GM21528 (cell line): ENCODE data around the gene NOL4L.

Experiments used
- ATAC-seq: cut with Tn5 transposase; IDR thresholded peaks from one replicate; pipeline ENCODE4 v1.9.1; 2021; ENCODE audit warnings: mild to moderate bottlenecking, moderate library complexity; ENCODE audit not compliant: unreplicated experiment, low FRiP score

The NOL4L gene

DNA sequence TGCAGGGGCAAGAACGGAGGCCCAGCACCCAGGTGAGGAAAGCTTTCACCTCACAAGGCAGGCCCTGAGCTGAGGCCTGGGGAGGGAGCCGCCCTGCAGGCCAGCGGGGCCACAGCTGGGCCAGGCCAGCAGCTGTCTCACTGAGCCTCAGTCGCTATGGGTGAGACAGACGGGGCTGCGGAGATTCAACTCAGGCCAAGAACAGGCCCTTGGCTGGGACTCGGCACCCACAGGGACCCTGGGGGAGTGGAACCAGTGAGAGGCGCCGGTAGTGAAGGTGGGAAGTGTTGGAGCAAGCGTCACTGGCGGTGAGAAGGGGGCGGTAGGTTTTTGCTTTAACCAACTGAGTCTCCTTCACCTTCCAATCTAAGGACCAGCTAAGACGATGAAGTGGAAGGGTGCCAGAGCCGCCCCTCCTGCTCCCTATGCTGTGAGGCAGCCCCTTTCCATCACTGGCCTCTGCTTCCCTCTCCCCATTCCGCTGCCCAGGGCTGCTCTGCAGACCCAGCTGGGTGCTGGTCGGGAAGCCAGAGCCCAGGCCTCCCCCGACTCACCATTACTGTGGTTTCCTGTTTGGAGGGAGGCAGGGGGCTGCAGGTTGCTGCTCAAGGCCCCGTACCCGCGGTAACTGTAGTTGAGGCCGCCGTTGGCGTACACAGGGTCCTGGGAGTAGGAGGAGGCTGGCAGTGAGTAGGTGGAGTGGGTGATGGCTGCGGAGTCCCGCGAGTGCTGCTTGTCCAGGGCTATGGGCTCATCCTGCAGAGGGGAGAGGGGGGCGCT lies 133.3 kb downstream of the NOL4L start:
- ATAC-seq = no peak

DNA sequence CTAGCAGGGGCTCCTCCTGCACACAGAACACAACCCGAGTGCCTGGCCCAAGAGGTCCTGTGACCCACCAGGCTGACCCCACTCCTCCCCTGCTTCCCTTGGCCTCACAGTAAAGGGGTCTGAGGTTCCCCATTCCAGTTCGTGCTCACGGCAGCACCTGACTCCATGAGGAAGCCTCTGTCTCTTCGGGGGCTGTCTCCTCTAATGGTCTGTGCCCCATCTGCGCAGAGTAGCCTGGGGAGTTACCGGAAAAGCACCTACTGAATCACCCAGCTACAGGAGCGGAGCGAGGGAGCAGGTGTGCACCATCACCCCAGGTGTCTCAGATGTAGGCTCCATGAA lies 133.8 kb downstream of the NOL4L start:
- ATAC-seq = no peak

DNA sequence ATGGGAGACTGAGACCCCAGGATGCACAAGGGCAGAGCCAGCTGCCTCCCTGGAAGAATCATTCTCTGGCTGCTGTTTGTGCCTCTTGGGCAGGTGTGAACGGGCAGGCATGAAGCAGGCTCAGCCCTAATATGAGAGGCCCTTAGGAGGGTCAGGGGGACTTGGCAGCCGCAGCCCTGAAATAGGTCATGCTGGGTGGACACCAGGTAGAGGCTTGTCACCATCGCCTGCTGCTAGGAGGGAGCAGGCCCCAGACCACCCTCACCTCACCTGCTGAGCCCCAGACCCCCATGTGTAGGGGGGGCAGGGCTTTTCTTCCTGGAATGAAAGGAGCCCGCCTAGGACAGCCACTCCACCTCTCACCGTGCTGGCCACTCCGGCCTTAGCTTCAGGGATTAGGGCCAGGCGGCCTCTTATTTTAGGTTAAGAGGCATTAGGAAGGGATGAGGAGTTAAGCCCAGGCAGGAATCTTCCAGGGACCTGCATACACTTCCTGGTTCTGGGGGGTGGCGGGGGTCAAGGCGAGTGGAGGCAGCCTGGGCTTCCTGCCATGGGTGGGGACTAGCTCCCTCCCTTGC lies 134.6 kb downstream of the NOL4L start:
- ATAC-seq = no peak

DNA sequence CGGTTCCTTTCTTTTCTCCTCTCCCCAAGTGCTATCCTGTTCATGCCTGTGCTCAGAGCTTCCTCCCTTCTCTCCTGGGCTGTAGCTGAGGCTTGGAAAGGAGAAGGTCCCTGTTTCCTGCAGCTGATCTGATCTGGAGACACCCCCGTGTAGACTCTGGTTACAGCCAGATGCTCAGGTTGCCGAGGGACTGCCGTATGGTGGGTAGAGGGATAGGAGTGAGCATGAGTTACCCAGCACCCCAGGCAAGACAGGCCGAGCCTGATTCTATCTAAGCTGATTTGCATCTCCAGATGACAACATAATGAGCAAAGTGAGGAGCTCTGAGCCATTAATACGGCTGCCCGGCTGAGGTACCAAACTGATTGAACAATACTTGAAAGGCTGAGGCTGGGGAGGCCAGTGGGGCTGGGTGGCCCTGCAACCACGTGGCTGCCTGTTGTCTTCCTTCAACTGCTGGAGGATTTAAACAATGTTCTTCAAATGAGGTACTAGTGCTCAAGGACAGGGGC lies 135.2 kb downstream of the NOL4L start:
- ATAC-seq = no peak

DNA sequence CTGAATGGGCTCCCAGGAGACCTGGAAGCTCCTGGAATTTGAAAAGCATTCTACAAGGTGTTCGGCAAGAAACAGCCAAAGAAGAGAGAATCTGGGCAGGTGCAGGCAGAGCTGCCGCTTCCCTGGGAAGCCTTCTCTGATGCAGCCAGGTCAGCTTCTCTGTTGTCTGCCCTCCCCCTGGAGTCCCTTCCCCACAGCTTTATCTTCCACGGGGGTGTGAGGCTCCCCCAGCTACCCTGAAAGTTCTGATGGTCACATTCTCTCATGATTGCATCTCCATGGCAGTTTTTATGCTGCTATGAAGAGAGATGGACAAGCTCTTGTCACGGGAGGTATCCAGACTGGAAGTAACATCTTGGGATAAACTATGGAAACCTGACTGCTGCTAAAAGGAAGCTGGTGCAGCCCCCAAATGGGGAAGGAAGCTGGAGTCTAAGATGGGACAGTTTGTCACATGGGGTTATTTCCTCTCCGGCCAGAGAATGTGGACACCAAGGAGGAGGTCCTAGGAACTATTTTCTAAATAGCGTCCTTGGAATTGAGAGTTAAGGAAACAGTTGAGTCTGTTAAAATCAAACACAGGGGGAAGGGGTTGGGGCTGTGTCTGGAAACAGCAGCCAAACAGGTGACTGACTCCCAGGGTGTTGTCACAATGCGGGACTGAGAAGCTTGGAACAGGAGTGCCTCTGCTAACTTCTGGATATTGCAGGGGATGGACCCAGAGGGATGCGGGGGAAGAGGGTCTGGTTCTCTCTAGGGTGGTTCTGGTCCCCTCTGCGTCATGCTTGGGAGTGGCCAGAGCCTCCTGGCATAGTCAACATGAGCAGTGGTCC lies 135.9 kb downstream of the NOL4L start:
- ATAC-seq = no peak

DNA sequence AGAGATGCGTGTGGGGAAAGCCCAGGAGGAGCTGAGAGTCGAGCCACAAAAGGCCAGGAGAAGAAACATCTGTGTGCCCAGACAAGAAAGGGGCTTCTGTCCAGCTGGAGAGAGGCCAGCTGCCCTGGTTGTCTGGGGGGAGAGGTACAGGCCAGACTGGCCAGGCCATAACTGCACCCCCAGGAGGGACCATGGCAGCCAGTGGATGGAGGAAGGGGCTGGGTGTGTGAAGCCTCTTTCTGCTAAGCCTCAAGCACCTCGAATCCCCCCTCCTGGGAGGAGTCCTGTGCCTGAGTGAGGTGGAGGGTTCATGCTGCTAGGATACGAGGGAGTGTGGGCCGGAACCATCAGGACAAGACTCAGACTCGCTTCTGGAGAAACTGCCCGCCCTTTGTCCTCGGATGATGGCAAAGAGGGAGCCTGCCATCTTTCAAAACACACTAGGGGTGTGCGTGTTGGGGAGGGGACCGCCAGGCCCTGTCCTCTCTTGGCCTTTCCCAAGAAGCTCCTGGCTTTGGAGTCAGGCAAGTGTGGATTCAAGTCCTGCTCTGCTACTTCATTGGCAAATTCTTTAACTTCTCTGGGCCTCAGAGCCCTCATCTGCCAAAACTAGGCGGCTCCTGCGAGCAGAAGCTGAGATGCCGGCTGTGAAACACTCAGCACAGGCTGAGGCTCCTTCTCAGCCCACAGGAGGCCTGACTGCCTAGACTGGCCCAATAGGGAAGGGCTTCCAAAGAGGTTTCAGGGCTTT lies 136.7 kb downstream of the NOL4L start:
- ATAC-seq = no peak

DNA sequence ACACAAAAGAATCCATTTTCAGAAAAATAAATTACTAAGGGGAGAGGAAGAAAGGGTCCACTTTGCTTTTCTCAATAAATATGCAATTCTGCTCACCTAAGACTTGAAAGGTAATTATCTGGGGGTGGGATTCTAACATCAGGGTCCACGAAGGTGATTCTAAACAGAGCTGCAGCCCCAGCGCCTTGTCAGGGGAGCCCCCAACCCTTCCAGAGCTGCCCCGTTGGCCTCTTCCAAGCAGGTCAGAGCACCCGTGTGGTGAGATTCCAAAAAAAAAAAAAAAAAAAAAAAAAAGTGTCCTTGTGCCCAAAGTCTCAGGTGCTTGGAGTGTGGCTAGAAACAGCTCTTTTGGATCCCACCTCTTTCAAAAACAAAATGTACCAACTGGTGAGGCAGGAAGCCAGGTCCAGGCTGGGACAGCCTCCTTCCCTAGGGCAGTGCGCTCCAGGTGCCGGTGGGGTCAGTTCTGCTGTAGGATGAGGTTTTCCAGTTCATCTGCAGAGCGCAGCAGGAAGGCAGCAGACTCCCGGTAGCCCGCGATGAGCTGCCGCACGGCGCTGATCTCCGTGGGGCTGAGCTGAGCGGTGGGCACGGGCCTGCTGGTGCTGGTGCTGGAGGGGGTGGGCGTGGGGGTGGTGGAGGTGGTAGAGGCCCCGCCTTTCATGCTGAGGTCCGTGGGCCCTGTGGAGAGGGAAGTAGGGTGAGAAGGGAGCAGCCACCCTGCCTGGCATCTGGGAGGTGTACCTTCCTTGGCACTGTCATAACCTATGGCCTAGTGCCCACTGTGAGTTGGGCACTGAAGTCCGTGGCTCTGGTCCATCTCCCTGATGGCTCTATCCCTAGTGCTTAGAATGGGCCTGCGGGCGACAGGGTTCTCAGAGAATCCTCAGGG lies 137.8 kb downstream of the NOL4L start:
- ATAC-seq = no peak

DNA sequence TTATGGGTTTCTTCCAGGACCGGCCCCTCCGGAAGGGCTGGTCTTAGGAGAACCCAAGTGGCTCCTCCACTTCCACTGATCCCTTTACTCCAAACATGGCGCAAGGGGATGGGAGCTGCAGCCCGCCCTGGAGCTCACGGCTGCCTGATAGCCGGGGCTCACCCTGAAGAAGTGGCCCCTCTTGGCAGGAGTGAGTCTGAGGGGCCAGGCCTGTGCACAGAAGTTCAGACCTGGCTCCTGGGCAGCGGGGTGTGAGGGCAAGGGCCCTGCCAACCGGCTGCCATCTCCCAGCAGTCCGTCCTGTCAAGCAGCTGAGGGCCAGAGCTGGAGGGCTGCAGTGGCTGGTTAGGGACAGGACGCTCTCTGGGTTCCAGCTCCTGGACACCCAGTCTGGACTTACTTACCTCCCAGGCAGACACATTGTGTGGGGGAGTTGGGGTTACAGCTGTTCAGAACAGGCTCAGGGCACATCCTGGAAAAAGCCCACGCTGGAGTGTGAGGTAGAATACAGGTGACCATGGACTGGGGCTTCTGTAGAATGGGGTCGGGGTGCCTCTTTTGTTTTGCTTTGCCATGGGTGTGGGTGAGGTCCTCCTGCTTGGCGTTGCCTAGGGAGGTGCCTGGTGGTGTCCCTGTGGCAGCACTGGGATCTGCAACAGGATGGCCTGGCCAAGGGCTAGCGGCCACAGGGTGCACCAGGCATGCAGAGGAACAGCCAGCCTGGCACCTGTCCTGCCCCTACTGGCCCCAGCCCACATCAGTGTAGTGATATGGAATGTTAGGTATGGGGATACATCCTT lies 138.6 kb downstream of the NOL4L start:
- ATAC-seq = no peak

DNA sequence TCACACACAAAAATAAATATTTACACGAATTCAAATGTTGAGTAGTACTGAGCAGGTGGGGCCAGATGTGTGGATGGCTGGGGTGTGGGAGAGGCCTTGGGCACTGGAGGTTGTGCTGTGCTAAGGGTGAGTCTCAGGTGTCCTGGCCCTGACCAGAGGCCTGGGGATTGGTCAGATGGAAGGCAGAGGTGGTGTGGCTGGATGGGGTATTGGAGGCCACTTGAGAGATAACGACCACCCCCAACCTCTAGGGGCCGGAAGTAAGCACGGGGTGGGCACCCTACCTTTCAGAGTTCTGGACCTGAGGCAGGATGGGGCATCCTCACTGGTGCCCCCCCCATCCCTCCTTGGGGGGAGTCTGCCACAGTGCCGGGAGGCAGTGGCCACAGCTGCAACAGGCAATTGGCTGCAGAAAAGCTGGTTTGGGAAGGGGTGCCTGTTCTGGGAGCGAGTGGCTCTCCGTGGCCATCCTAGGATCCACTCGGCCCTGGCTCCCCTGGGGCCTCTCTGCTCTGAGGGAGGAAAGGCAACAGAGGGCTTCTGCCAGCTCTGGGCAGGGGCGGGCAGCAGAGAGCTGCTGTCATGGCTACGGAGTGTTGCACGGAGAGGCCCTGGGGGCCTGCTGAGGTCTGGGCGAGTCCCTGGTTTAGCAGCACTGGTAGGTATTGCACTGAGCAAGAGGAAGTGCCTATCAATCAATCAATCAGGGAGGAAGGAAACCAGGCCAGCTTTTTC lies 139.4 kb downstream of the NOL4L start:
- no peak for ATAC-seq

DNA sequence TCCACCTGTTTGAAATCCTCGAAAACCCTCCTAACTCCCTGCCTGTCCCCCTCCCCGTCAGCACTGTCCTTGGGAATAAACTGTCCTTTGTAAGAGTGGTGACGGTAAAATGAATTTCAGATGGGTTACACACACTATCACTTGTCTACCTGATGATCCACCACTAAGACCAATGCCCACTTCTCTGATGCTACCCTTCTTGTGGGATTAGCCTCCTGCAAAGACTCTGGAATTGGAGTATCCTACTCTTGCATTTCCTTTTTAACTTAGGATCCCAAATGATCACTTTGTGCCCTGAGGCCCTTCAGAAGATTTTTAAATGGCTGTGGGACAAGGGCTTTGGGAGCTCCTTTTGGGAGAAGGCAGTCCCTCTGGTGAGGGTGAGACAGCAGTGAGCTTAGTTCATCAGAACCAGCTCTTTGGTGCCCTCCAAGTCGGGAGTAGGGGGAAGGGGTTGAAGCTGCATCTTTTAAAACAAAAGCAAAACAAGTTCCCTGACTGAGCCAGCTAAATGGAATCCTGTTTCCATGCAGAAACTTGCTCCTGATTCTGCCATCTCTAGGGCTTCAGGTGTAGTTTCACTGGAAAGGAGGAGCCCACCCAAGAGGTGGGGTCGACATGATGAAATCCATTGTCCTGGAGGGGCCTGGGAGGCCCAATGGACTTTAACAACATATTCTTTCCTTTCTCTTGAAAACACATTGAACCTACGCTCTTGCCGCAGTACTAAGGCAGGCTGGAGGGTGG lies 140.5 kb downstream of the NOL4L start:
- ATAC-seq = no peak

DNA sequence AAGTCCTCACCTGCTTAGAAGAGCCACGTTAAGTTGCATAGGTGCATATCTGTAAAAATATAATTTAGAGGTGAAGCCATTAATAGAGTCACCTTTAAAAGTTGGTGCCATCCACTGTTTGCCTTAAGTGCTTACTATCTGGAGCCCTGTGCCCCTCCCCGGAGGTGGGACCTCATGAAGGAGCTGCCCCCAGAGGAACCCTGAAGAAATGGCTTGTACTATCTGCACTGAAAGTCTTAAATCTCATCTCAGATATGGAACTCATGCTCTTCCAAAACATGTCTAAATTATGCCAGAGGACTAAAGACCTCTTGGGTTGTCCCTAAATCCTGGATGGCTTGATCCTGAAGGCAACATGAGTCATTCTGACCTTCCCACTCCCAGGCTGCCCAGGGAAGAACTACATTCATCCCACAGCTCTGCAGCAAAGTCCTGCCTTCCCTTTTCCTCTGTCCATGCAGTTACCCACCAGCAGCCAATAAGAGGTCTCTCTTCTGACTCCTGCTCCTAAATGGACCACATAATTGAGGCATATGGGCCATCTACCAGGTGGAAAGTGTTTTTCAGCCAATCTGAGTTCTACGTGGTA lies 141.7 kb downstream of the NOL4L start:
- ATAC-seq = no peak

DNA sequence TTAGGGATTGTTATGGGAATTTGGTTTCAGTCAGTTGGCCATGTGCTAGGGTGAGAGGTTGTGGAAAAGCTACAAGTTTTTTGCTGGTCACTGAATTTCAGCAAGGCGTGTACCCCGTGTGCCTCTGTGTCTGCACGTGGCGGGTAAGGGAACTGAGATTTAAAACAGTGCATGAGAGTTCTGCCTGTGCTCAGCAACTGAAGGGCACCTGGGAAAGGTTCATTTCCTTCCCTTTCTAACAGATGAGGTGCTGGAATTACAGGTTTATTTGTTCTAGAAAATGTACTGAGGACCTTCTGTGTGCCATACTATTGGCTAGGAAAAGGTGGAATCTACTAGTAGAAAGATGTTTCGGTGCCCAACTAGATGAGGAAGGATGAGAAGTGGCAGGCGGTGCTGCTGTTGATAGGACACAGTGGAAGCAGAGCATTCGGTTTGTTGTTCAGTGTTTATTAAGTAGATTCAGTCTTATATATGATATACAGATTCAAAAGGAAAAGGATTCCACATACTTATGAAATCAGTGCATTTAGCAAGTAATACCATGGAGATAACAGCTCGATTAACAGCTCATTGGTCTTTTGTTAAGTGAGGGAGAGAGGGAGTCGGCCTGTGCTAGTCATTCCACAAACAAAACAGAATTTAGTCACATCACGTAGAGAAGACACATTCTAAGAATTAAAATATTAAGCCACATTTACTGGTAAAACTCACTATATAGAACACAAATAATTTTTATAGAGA lies 142.3 kb downstream of the NOL4L start:
- no peak for ATAC-seq

DNA sequence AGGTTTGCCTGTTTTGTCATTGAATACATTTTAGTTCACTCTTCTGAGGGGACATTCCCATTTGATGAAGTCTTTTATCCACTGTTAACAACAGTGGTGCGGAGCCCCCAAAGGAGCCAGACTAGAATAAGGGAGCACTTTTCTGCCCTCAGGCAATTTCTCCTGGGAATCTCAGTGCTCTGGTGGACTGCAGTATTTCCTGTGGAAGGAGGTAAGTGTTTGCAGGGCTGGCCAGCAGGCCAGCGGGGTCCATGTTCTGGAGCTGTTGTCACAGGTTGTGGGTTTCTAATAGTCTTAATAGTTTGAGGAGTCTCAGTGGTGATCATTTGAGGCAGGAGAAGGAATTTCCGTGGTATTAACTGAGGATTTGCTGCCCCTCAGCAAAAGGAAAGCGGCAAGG lies 143.5 kb downstream of the NOL4L start:
- ATAC-seq = no peak

DNA sequence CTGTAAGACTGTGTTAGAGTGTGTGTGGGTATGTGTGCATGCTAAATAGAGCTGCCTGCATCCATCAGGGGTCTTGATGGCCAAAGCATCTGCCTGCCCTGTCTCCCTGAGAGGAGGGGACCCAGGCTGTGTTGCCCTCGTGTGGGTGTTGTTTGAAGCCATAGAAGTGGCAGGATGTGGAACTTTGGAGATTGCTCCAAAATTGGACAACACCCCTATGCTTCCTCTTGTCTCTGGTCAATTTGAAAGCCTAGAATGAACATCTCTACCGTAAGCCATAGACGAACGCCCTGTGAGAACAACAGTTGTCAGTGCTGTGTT lies 144.4 kb downstream of the NOL4L start:
- no peak for ATAC-seq

DNA sequence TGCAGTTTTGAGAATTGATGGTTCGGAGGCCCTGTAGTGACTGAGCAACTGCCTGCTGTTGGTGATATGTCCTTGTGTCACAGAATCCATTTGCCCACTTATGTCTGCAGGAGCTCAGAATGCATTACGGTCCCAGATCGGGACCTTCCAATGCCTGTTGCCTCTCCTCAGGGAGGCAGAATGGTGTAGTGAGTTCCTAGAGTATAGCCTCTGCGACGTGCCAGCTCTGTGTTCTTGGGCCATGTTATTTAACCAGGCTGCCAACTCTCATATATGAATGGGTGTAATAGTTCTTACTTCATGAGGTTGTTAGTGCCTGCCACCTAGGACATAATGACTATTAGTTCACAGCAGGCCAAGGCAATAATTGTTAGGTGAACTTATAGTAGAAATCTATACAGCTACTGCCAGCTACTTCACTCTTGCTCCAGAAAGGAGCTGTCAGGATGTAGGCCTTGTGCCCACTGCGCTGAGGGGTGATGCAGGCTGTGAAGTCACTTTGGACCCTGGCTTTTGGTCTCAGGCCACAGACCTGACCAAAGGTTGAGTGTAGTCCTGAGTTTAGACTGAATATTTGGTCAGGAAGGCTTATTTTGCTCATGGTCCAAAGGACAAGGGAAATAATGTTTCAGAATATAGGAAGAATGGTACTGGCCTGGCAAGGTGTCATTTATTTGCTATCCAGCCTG lies 144.9 kb downstream of the NOL4L start:
- no peak for ATAC-seq

DNA sequence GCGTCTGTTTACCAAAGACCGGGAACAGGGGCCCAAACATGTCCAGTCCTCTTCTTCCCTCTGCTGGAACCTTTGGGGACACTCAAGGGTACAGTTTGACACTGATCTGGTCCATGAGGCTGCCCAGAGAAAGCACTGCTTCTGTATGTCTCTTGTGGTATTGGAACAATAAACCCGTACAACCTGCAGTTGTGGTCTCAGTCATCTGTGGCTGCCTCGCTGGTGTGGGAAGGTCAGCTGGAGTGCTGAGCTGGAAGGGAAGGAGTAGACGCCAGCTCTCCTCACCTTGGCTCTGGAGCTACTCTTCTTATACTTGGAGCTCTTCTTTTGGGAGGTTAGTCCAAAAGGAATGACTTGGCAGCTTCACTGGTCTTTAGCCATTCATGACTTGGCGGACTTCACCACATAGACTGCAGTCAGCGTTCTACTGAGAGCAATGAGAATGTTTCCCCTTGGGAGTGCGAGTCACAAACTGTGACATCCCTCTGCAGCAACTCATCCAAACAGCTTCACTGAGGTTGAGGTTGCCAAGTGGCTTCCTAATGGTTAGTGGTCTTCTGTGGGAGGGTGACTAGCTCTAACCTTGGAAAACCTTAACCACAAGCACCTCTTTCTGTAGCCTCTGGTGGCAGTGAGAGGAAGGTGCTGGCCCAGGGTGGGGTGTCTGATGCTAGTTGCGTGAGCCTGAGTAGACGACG lies 145.9 kb downstream of the NOL4L start:
- no peak for ATAC-seq
